ENCODE results near the gene PKHD1.

DNA sequence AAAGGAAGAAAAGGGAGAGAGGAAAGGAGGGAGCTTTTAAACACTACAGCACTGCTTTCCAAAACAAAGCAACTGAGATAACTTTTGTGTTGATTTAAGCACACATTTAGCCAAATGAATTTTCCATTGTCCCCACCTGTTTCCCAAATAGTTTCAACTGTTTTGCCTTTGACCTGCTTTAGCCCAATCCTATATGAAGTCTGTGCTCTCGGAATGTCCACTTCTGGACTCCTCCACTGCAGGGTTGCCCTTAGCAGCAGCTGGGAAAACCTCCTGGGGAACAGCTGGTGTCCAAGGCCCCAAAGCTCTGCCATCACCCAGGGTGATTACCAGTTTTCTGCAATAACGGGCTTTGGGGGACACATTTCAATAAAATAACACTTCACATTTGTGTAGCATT lies 44.9 kb upstream of the PKHD1 start:
- TF ChIP-seq POLR2A (IDR thresholded peaks at IDR 0.05; ENCODE audit: control extremely low read depth in 1 of 2, low read depth in 2 of 2, low read length in 2 of 2) (no peak), CEBPB (IDR thresholded peaks at IDR 0.05; ENCODE audit: low read depth, low read length) (no peak), EP300 (IDR thresholded peaks at IDR 0.05; ENCODE audit: borderline replicate concordance in 1 of 2, low read depth in 2 of 2, low read length in 2 of 2) (no peak), KDM5A (IDR thresholded peaks at IDR 0.05; ENCODE audit: low read length) (no peak), TCF12 (IDR thresholded peaks at IDR 0.05; ENCODE audit: low read depth, low read length) (no peak), RFX5 (IDR thresholded peaks at IDR 0.05; ENCODE audit: borderline replicate concordance, low read depth, low read length) (no peak), EZH2 (IDR thresholded peaks at IDR 0.05; ENCODE audit: low read depth, low read length, severe bottlenecking) (no peak), JUND (IDR thresholded peaks at IDR 0.05; ENCODE audit: low read length) (no peak), GTF2F1 (IDR thresholded peaks at IDR 0.05; ENCODE audit: borderline replicate concordance, low read depth, low read length) (no peak), KDM4A (IDR thresholded peaks at IDR 0.05; ENCODE audit: low read depth, low read length, severe bottlenecking) (no peak), JUN (IDR thresholded peaks at IDR 0.05; ENCODE audit: low read depth, low read length) (no peak)
- TF ChIP-seq, protein P1, sequence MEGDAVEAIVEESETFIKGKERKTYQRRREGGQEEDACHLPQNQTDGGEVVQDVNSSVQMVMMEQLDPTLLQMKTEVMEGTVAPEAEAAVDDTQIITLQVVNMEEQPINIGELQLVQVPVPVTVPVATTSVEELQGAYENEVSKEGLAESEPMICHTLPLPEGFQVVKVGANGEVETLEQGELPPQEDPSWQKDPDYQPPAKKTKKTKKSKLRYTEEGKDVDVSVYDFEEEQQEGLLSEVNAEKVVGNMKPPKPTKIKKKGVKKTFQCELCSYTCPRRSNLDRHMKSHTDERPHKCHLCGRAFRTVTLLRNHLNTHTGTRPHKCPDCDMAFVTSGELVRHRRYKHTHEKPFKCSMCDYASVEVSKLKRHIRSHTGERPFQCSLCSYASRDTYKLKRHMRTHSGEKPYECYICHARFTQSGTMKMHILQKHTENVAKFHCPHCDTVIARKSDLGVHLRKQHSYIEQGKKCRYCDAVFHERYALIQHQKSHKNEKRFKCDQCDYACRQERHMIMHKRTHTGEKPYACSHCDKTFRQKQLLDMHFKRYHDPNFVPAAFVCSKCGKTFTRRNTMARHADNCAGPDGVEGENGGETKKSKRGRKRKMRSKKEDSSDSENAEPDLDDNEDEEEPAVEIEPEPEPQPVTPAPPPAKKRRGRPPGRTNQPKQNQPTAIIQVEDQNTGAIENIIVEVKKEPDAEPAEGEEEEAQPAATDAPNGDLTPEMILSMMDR (IDR thresholded peaks at IDR 0.05; ENCODE audit: control extremely low read depth in 1 of 3, insufficient read depth in 1 of 3, low read depth in 1 of 3, low read length in 3 of 3), result no peak
- TF ChIP-seq, protein P2, sequence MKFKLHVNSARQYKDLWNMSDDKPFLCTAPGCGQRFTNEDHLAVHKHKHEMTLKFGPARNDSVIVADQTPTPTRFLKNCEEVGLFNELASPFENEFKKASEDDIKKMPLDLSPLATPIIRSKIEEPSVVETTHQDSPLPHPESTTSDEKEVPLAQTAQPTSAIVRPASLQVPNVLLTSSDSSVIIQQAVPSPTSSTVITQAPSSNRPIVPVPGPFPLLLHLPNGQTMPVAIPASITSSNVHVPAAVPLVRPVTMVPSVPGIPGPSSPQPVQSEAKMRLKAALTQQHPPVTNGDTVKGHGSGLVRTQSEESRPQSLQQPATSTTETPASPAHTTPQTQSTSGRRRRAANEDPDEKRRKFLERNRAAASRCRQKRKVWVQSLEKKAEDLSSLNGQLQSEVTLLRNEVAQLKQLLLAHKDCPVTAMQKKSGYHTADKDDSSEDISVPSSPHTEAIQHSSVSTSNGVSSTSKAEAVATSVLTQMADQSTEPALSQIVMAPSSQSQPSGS (IDR thresholded peaks at IDR 0.05; ENCODE audit: low read length), result no peak

Data from H1 (cell line).